Posterior cingulate gyrus (tissue), 11 donors: Measurements from ENCODE around the gene SNX14.
"Not testable (repeated sequence)": the region's sequence is repeated elsewhere in the genome, so short reads cannot be mapped to it uniquely, and the experiment has no call there.

ENCODE experiments used
- DNase-seq, 10 donors: peaks; one replicate each; pipeline versions ENCODE4 v3.0.0 to v3.0.0-alpha.2; 2020 to 2021; ENCODE audit warnings: mixed read lengths in 3 of 10
- intact Hi-C: fragments of 100-400 bp; cut with DNase I; formaldehyde crosslinking; loops from one replicate; pipeline ENCODE4 v1.15.1; 2023

The SNX14 gene

GRCh38 chr6:85593438-85594196 is at the start of gene SNX14:
TSS of gene SNX14 (minus strand) at chr6:85593858. CDS start at chr6:85593718, 140 bp downstream.
- intact Hi-C loops = loop anchor here (1.0 kb wide), 1 partner anchor 50 kb away; no protein-coding TSS in a partner anchor
- DNase-seq = peak; percentile 85 to 98 (median 90)

- peak; percentile 95 to 100 (median 99) for DNase-seq
- intact Hi-C loops = loop anchor here (1.0 to 10.0 kb wide), 3 partner anchors 35 to 1788 kb away; partner anchors contain the start of genes CYB5R4 and RIPPLY2
Observed at GRCh38 chr6:85642774-85643536, 49.3 kb upstream of the SNX14 start, which contains the start of gene SYNCRIP. TSS of gene SYNCRIP (minus strand) at chr6:85642886. CDS start at chr6:85641439, 1,447 bp downstream.

- DNase-seq = peak; percentile 33 to 89 (median 47)
- intact Hi-C loops = loop anchor here (10.0 kb wide), 1 partner anchor 1787 kb away; the partner anchor contains the start of genes CYB5R4 and RIPPLY2
Observed at GRCh38 chr6:85641897-85642773, 48.5 kb upstream of the SNX14 start.

GRCh38 chr6:85641522-85641896 is 47.9 kb upstream of the SNX14 start:
- intact Hi-C loops = loop anchor here (10.0 kb wide), 1 partner anchor 1787 kb away; the partner anchor contains the start of genes CYB5R4 and RIPPLY2
- no peak for DNase-seq

- intact Hi-C loops = loop anchor here (10.0 kb wide), 1 partner anchor 1786 kb away; the partner anchor contains the start of genes CYB5R4 and RIPPLY2
- DNase-seq = no peak
Observed at GRCh38 chr6:85640821-85641220, 47.2 kb upstream of the SNX14 start.

- DNase-seq = no peak
- intact Hi-C loops = no loop called here
Observed at GRCh38 chr6:85637579-85637978, 43.9 kb upstream of the SNX14 start.

- no peak for DNase-seq
- intact Hi-C loops = no loop called here
Observed at GRCh38 chr6:85632164-85632942, 38.7 kb upstream of the SNX14 start.

- intact Hi-C loops, DNase-seq: not testable (repeated sequence)
Observed at GRCh38 chr6:85631117-85631516, 37.5 kb upstream of the SNX14 start.

- intact Hi-C loops = no loop called here
Observed at GRCh38 chr6:85628353-85628752, 34.7 kb upstream of the SNX14 start.

GRCh38 chr6:85620308-85620707 is 26.6 kb upstream of the SNX14 start:
- no peak for DNase-seq
- intact Hi-C loops = no loop called here

More at GRCh38 chr6:85628353-85628752, 34.7 kb upstream of the SNX14 start:
- DNase-seq = no peak

GRCh38 chr6:85614780-85615179 is 21.1 kb upstream of the SNX14 start:
- intact Hi-C loops = no loop called here
- DNase-seq = peak in 1 of 10 donors; percentile 67

GRCh38 chr6:85612690-85613474 is 19.2 kb upstream of the SNX14 start:
- no peak for DNase-seq

GRCh38 chr6:85610182-85610895 is 16.7 kb upstream of the SNX14 start:
- no peak for DNase-seq
- intact Hi-C loops = no loop called here

More at GRCh38 chr6:85612690-85613474, 19.2 kb upstream of the SNX14 start:
- intact Hi-C loops = no loop called here

GRCh38 chr6:85602100-85602499 is 8.4 kb upstream of the SNX14 start:
- intact Hi-C loops = no loop called here
- DNase-seq = no peak

GRCh38 chr6:85600713-85601313 is 7.2 kb upstream of the SNX14 start:
- peak in 2 of 10 donors; percentile 47 to 59 for DNase-seq
- intact Hi-C loops = no loop called here

- intact Hi-C loops = loop anchor here (1.0 kb wide), 1 partner anchor 49 kb away; no protein-coding TSS in a partner anchor
- DNase-seq = peak in 1 of 10 donors; percentile 86
Observed at GRCh38 chr6:85594197-85594930, 706 bp upstream of the SNX14 start.

- intact Hi-C loops = no loop called here
- DNase-seq = no peak
Observed at GRCh38 chr6:85592033-85592432, 1.6 kb downstream of the SNX14 start.
